Duodenal mucosa (tissue), 2 donors: ENCODE data around the gene PSMB3.

Experiments used
- H3K27ac ChIP-seq: one replicate; pipeline ENCODE4 v1.7.0; 2013; ENCODE audit warnings: low read depth, low read length
- H3K27me3 ChIP-seq, 2 donors: one replicate each; pipeline ENCODE4 v1.7.0; 2013; ENCODE audit warnings: low read length in 2 of 2, control low read depth in 1 of 2; ENCODE audit not compliant: insufficient read depth in 2 of 2, control insufficient read depth in 1 of 2
- H3K36me3 ChIP-seq, 2 donors: one replicate each; pipeline ENCODE4 v1.7.0; 2013; ENCODE audit warnings: low read length in 2 of 2, control low read depth in 1 of 2; ENCODE audit not compliant: insufficient read depth in 2 of 2, control insufficient read depth in 1 of 2
- H3K4me1 ChIP-seq, 2 donors: one replicate each; pipeline ENCODE4 v1.7.0; 2013; ENCODE audit warnings: low read length in 2 of 2, control low read depth in 1 of 2; ENCODE audit not compliant: insufficient read depth in 2 of 2, control insufficient read depth in 1 of 2
- H3K4me3 ChIP-seq, 2 donors: one replicate each; pipeline ENCODE4 v1.7.0; 2013; ENCODE audit warnings: low read length in 2 of 2, low read depth in 1 of 2
- H3K9ac ChIP-seq, 2 donors: one replicate each; pipeline ENCODE4 v1.7.0; 2013; ENCODE audit warnings: low read length in 2 of 2, low read depth in 1 of 2
- H3K9me3 ChIP-seq, 2 donors: one replicate each; pipeline ENCODE4 v1.7.0; 2013; ENCODE audit warnings: low read length in 2 of 2, control low read depth in 1 of 2; ENCODE audit not compliant: control insufficient read depth in 1 of 2

The PSMB3 gene

DNA sequence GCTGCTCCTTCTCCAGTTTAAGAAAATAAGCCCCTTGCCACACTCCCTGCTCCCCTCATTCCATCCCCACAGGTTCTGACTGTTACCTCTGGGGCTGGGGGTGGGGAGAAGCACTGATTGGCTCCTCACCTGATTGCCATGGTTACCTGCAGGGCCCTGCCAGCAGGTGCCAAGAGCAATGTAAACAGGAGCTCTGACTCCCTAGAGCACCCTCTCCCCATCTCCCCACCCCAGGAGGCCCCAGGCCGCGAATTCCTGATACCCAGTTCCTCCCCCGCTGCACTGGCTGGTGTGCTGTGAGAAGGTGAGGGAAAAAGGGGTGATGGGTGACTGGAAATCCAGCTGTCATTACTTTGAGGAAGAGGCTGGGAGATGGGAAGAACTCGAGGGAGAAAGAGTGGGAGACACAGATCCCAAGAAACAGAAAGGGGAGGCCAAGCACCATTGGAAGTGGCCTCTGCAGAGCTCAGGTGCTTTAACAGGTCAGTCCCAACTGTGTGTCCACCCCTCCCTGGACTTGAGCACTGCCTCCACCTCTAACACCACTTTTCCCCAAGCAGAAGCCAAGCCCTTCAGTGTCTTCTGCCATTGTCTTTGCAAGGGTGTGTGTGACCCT, 8.9 kb upstream of the PSMB3 start:
- Histone ChIP-seq H3K27me3 (peaks cover 3% of the 10 kb centered on the region in 2 donors), H3K4me3 (no peak overlapping the region), H3K4me1 (peaks cover 48 to 63% of the 10 kb centered on the region in 2 donors), H3K9ac (no peak overlapping the region), H3K9me3 (no peaks in the 10 kb centered on the region), H3K27ac (no peak overlapping the region), H3K36me3 (no peaks in the 10 kb centered on the region)

DNA sequence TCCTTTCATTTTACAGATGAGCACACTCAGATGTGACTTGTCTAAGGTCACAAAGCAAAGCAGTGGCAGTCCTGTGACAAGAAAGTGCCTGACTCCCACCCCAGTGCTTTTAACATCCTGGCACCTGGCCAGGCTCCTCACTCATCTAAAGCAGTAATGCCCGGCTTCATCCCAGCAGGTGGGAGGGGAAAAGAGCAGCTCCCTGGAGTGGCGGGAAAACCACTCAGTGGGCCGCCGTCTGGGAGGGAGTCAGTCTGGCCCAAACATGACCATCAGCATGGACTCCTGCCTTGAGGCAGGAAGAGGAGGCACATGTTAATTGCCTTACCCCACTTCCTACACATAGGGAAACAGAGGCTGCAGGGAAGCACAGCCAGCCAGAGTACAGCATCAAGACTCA, 7.0 kb upstream of the PSMB3 start:
- Histone ChIP-seq H3K9ac (no peak overlapping the region), H3K27ac (no peak overlapping the region), H3K9me3 (no peaks in the 10 kb centered on the region), H3K36me3 (no peaks in the 10 kb centered on the region), H3K4me1 (peaks cover 45 to 64% of the 10 kb centered on the region in 2 donors), H3K4me3 (no peak overlapping the region), H3K27me3 (peaks cover 3 to 5% of the 10 kb centered on the region in 2 donors)

DNA sequence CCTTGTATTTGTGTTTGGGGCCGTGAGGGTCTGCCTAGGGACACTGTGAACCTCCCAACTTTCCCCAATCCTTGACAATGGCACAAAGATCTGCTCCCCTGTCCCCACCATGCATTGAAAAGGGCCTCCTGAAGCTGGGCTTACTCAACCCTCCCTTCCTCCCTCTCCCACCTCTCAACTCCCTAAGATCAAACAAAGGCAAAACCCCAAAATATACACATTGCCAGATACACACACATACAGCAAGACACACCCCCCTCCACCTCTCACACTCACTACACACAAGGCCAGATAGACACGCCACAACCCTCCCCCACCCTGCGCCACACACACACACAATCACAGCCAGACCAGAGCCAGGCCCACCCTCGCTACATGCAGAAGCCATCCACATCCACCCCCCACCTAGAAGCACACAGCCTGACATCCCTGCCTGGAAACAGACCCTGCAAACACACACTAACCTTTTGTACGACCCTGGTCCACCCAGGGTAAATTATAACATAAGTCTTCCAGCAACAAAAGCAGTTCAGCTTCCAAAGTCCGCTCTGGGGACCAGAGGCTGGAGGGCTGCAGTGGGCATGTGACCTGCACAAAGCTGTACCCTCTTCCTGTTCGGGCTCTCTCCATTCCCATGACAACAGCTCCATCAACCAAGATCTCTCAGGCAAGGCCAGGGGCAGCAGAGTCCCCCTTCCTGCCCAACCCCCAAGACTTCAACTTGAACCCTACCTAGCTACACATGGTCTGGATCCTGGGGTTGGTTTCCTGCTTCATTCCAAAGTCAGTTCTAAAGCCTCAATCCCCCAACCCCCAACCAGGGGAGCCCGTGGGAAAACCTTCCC, 6.3 kb upstream of the PSMB3 start:
- no peak overlapping the region for H3K27ac ChIP-seq
- H3K4me1 ChIP-seq = peaks cover 51 to 71% of the 10 kb centered on the region in 2 donors

DNA sequence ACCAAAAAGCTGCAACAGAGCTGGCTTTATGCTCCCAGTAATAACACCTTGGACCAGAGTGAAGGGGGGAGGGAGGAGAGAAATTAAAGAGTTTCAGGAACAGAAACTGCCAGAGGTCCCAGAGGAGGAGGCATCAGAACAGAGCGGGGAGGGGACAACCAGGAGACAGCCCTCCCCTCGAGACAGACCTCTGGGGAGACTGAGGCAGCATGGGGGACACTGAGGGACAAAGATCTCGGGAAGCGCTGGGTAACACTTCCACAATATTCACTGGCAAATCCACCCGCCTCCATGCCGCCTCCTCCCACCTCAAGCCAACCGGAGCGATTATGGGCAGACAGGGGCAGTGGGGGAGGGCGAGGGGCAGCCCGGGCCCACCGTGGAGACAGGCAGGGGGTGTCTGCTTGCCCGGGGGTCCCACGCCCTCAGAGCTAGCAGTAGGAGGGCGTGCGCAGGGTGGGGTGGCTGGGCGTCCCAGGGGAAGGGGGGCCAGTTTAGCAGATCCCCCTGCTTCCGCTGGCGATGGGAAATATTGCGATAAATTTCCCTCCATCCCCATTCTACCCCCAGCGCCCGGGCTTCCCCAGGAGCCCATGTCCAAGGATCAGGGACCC, 5.6 kb upstream of the PSMB3 start:
- Histone ChIP-seq H3K4me3 (peak overlapping the region; percentile 53 to 77), H3K27ac (no peak overlapping the region), H3K36me3 (no peaks in the 10 kb centered on the region), H3K27me3 (peaks cover 3 to 7% of the 10 kb centered on the region in 2 donors), H3K9ac (peak overlapping the region in 1 of 2 donors; percentile 32), H3K4me1 (peaks cover 47 to 69% of the 10 kb centered on the region in 2 donors), H3K9me3 (no peaks in the 10 kb centered on the region)

More for the DNA sequence above, 6.3 kb upstream of the PSMB3 start:
- peak overlapping the region; percentile 53 to 77 for H3K4me3 ChIP-seq
- H3K36me3 ChIP-seq = no peaks in the 10 kb centered on the region
- H3K9ac ChIP-seq = peak overlapping the region in 1 of 2 donors; percentile 32
- H3K27me3 ChIP-seq = peaks cover 3 to 7% of the 10 kb centered on the region in 2 donors
- no peaks in the 10 kb centered on the region for H3K9me3 ChIP-seq

DNA sequence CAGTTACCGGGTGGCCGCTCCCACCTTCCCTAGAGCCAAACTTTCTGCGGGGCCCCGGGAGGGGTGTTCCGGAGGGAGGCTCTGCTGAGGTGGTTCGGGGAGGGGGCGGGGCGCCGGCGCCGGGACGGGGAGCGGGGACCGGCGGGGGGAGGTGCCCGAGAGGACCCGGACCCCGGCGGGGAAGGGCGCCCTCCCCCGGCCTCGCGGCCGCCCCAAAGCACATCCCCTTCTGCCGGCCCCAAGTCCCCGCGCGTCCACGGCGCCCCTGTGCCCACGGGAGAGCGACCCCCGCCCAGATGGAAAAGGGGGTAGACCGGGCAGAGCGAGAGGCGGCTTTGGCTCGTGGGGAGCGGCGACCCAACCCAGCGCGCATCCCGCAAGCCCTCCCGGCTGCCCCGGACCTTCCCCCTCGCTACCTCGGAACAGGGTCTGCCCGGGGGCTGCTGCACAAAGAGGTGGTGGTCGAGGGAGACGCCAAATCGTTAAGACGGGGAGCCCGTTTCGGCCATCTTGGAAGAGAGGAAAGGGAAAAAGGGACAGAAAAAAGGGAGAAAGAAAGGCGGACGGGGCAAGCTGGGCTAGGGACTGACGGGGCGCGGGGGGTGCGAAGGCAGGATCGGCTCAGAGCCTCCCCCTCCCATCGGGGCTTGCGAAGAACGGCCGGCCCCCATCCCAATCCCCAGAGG, 4.9 kb upstream of the PSMB3 start:
- Histone ChIP-seq H3K27me3 (peaks cover 3 to 7% of the 10 kb centered on the region in 2 donors), H3K27ac (peak overlapping the region; percentile 59), H3K9me3 (no peaks in the 10 kb centered on the region), H3K4me1 (peaks cover 40 to 66% of the 10 kb centered on the region in 2 donors), H3K9ac (peak overlapping the region; percentile 35 to 52), H3K36me3 (no peaks in the 10 kb centered on the region), H3K4me3 (peak overlapping the region; percentile 66 to 77)

DNA sequence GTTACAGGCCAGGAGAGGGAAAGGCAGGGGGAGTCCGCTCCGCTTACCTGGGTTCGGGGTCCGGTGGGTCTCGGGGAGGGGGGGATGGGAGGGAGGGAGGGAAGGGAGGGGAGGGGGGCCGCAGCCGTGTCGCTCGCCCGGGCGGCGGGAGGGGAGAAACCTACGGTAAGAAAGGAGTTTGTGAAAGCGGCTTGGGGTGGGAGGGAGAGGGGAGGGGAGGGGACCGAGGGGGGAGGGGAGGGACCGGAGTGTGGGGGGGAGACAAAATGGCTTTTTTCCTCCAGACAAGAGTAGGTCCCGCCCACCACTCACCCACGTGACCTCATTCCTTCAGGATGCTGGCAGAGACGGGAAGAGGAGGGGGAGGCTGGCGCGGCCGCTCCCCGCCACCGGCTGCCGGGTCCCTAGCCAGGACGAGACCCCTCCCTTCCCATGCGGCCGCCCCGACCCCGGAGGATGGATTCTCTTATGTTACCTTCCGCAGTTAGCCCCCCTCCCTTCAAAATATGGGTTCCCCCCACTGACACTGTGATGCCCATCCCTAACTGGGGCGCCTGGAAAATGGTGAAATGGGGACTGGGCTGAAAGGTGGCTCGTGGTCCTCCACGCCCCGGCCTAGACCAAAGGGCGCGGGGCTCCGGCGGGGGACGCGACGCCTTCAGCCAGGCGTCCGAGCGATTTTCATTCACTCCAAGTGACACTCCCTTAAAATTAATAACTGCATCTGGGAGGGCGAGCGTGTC, 4.2 kb upstream of the PSMB3 start, which contains the start of gene PCGF2:
Gene PCGF2, minus strand, starts transcription at position 188 of the 743 bp plus-strand sequence. CDS start 7,934 bp downstream, outside the sequence.
- peak within 1 kb of the TSS; percentile 52 to 60 for H3K9ac ChIP-seq
- no peaks in the 10 kb centered on the region for H3K36me3 ChIP-seq
- H3K27ac ChIP-seq = peak within 1 kb of the TSS; percentile 71
- H3K4me3 ChIP-seq = peak within 1 kb of the TSS; percentile 75 to 77
- peaks cover 3 to 7% of the 10 kb centered on the region in 2 donors for H3K27me3 ChIP-seq
- H3K9me3 ChIP-seq = no peaks in the 10 kb centered on the region
- H3K4me1 ChIP-seq = peaks cover 39 to 62% of the 10 kb centered on the region in 2 donors

DNA sequence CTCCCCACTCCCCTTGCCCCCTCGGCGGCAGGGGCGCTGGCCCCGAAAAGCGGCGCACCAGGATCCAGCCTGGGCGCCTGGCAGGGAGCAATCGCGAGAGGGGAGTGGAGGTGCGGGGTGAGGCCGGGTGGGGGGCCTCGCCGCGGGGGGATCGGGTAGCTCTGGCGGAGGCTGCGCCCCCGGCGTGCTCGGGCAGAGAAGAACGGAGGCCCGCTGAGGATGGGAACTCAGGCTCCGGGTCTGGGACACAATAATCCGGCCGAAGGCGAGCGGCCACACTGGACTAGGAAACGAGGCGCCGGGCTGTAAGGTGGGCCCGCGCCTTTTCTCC, 3.7 kb upstream of the PSMB3 start:
- peak overlapping the region; percentile 36 to 60 for H3K9ac ChIP-seq
- H3K4me3 ChIP-seq = peak overlapping the region; percentile 74 to 75
- H3K27ac ChIP-seq = peak overlapping the region; percentile 71
- peaks cover 44 to 62% of the 10 kb centered on the region in 2 donors for H3K4me1 ChIP-seq
- peaks cover 3 to 7% of the 10 kb centered on the region in 2 donors for H3K27me3 ChIP-seq
- no peaks in the 10 kb centered on the region for H3K36me3 ChIP-seq
- no peaks in the 10 kb centered on the region for H3K9me3 ChIP-seq

DNA sequence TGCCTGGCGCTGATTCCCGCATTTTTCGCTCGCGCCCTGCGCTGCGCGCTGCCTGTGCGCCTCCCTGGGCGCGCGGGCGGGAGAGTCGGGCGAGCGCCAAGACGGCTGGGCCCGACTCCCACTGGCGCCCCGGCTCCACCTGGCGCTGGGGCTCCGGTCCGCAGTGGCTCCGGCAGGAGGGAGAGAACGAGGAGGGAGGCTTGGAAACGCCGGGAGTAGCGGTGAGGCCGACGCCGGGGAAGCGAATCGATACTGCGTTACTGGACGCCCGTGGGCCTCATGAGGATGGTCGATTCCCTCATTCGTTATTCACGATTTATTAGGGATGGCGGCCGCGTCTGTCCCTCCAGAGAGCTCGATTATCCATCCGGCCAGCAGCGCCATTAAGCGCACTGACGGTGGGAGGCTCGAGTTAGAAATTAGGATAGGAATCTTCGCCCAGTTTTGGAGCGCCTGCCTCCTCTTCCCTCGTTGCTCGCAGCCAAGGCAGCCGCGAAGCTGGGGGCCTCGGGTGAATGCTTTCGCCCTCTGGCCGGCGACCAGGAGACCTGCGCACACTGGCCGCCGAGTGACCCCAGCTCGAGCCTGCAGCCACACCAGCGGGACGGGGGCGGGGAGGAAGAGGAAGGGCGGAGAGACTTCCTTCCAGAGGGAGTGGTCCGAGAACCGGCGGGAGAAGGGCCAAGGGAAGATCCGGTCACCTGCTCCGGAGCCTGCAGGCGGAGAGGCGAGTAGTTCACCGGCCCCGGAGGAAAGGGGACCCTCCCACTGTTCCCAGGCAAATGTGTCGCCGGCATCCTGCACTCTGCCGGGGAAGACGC, 3.1 kb upstream of the PSMB3 start:
- peak overlapping the region; percentile 71 for H3K27ac ChIP-seq
- peaks cover 0 to 2% of the 10 kb centered on the region in 2 donors for H3K36me3 ChIP-seq
- peak overlapping the region; percentile 74 to 75 for H3K4me3 ChIP-seq
- H3K9me3 ChIP-seq = no peaks in the 10 kb centered on the region
- peaks cover 46 to 66% of the 10 kb centered on the region in 2 donors for H3K4me1 ChIP-seq
- peak overlapping the region; percentile 36 to 60 for H3K9ac ChIP-seq
- peaks cover 3 to 7% of the 10 kb centered on the region in 2 donors for H3K27me3 ChIP-seq

DNA sequence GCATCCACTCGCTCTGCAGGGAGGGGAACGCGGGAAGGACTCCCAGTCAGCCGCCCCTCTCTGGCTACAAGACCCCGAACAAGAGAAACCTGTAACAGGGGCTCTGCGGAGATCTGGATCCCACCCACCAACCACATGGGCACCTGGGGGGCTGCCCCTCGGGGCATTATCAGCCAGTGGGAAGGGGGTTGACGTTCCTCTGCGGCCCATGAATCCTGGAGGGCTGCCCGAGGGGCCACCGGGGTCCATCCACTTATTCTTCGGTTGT, 2.6 kb upstream of the PSMB3 start:
- no peaks in the 10 kb centered on the region for H3K9me3 ChIP-seq
- peaks cover 46 to 69% of the 10 kb centered on the region in 2 donors for H3K4me1 ChIP-seq
- H3K9ac ChIP-seq = peak overlapping the region in 1 of 2 donors; percentile 60
- peaks cover 3 to 7% of the 10 kb centered on the region in 2 donors for H3K27me3 ChIP-seq
- no peak overlapping the region for H3K27ac ChIP-seq
- peak overlapping the region; percentile 74 to 75 for H3K4me3 ChIP-seq
- peaks cover 0 to 7% of the 10 kb centered on the region in 2 donors for H3K36me3 ChIP-seq
